H9 (cell line): Measurements from ENCODE around the gene NAV1. TPM values are rescaled to one million over a fixed set of nuclear protein-coding genes. Genes with fewer than 3 reads are reported as not detected.

ENCODE experiments used
- DNase-seq: peaks from one replicate; pipeline ENCODE4 v3.0.0-alpha.2; 2017
- H2AFZ ChIP-seq: one replicate; pipeline ENCODE4 v1.6.1; 2013; ENCODE audit warnings: mild to moderate bottlenecking, low read length, control low read depth, moderate library complexity
- H2AK5ac ChIP-seq: 2 replicates; pipeline ENCODE4 v1.6.1; 2013; ENCODE audit warnings: low read length, control low read depth, mixed read lengths; ENCODE audit not compliant: insufficient read length
- H2BK120ac ChIP-seq: one replicate; pipeline ENCODE4 v1.6.1; 2013; ENCODE audit warnings: low read depth, mild to moderate bottlenecking, low read length, control low read depth, inconsistent platforms; ENCODE audit not compliant: poor library complexity, severe bottlenecking
- H2BK12ac ChIP-seq: 2 replicates; pipeline ENCODE4 v1.6.1; 2013; ENCODE audit warnings: low read length, control low read depth, mixed read lengths, low read depth; ENCODE audit not compliant: insufficient read length
- H2BK15ac ChIP-seq: 2 replicates; pipeline ENCODE4 v1.6.1; 2013; ENCODE audit warnings: low read depth, low read length, control low read depth
- H2BK20ac ChIP-seq: one replicate; pipeline ENCODE4 v1.6.1; 2013; ENCODE audit warnings: low read depth, mild to moderate bottlenecking, low read length, control low read depth, inconsistent platforms; ENCODE audit not compliant: poor library complexity, severe bottlenecking
- H2BK5ac ChIP-seq: 2 replicates; pipeline ENCODE4 v1.6.1; 2013; ENCODE audit warnings: low read length, control low read depth, mixed read lengths; ENCODE audit not compliant: insufficient read length
- H3K14ac ChIP-seq: 2 replicates; pipeline ENCODE4 v1.6.1; 2013; ENCODE audit warnings: low read length, control low read depth; ENCODE audit not compliant: insufficient read depth
- H3K18ac ChIP-seq: 2 replicates; pipeline ENCODE4 v1.6.1; 2013; ENCODE audit warnings: low read depth, mild to moderate bottlenecking, mixed read lengths, low read length, control low read depth; ENCODE audit not compliant: insufficient read length
- H3K23ac ChIP-seq: 2 replicates; pipeline ENCODE4 v1.6.1; 2013; ENCODE audit warnings: low read length, control low read depth, mixed read lengths, low read depth; ENCODE audit not compliant: insufficient read length
- H3K23me2 ChIP-seq: 2 replicates; pipeline ENCODE4 v1.6.1; 2013; ENCODE audit warnings: low read depth, mild to moderate bottlenecking, mixed read lengths, low read length, control low read depth; ENCODE audit not compliant: insufficient read length, poor library complexity, severe bottlenecking
- H3K27ac ChIP-seq: 2 replicates; pipeline ENCODE4 v1.5.1; 2013; ENCODE audit warnings: low read length, control low read depth, mixed read lengths, low read depth; ENCODE audit not compliant: insufficient read length
- H3K27me3 ChIP-seq: 2 replicates; pipeline ENCODE4 v1.6.1; 2013; ENCODE audit warnings: low read length, control low read depth, inconsistent platforms; ENCODE audit not compliant: insufficient read depth
- H3K4ac ChIP-seq: 2 replicates; pipeline ENCODE4 v1.6.1; 2013; ENCODE audit warnings: low read depth, mild to moderate bottlenecking, control low read depth, inconsistent platforms, low read length, moderate library complexity
- H3K4me1 ChIP-seq: 2 replicates; pipeline ENCODE4 v1.6.1; 2013; ENCODE audit warnings: low read length, control low read depth, inconsistent platforms; ENCODE audit not compliant: insufficient read depth
- H3K4me2 ChIP-seq: 2 replicates; pipeline ENCODE4 v1.6.1; 2013; ENCODE audit warnings: low read length, control low read depth, mixed read lengths; ENCODE audit not compliant: insufficient read length, insufficient read depth
- H3K56ac ChIP-seq: 2 replicates; pipeline ENCODE4 v1.6.1; 2013; ENCODE audit warnings: low read depth, mild to moderate bottlenecking, mixed read lengths, low read length, control low read depth; ENCODE audit not compliant: insufficient read length
- H3K79me1 ChIP-seq: 2 replicates; pipeline ENCODE4 v1.6.1; 2013; ENCODE audit warnings: low read depth, mild to moderate bottlenecking, moderate library complexity, low read length, control low read depth, inconsistent platforms; ENCODE audit not compliant: insufficient read depth, poor library complexity, severe bottlenecking
- H3K79me2 ChIP-seq: 2 replicates; pipeline ENCODE4 v1.6.1; 2013; ENCODE audit warnings: low read length, control low read depth, inconsistent platforms; ENCODE audit not compliant: insufficient read depth
- H3K9ac ChIP-seq: 2 replicates; pipeline ENCODE4 v1.6.1; 2013; ENCODE audit warnings: low read length, control low read depth, mixed read lengths; ENCODE audit not compliant: insufficient read length; ENCODE audit errors: extremely low read depth
- H3K9me3 ChIP-seq: one replicate; pipeline ENCODE4 v1.6.1; 2013; ENCODE audit warnings: low read depth, low read length, inconsistent platforms; ENCODE audit not compliant: control insufficient read depth
- H3T11ph ChIP-seq: one replicate; pipeline ENCODE4 v1.6.1; 2013; ENCODE audit warnings: mild to moderate bottlenecking, low read length, control low read depth, inconsistent platforms
- H4K20me1 ChIP-seq: one replicate; pipeline ENCODE4 v1.6.1; 2013; ENCODE audit not compliant: control insufficient read depth, insufficient read length, insufficient read depth
- H4K5ac ChIP-seq: 2 replicates; pipeline ENCODE4 v1.6.1; 2013; ENCODE audit warnings: low read depth, mild to moderate bottlenecking, mixed read lengths, low read length, control low read depth; ENCODE audit not compliant: insufficient read length
- H4K8ac ChIP-seq: replicated peaks from 2 replicates; pipeline ENCODE4 v1.6.1; 2013; ENCODE audit warnings: low read length, control low read depth, mixed read lengths, low read depth; ENCODE audit not compliant: insufficient read length
- H4K91ac ChIP-seq: 2 replicates; pipeline ENCODE4 v1.6.1; 2013; ENCODE audit warnings: low read depth, mild to moderate bottlenecking, moderate library complexity, mixed read lengths, low read length, control low read depth; ENCODE audit not compliant: insufficient read length
- H3K27ac Mint-ChIP-seq, 3 experiments: 2 replicates in 2 of 3; 3 replicates in 1 of 3; pipeline ENCODE4 v1.8.0; 2020 to 2021; ENCODE audit warnings: mixed read lengths in 3 of 3, mild to moderate bottlenecking in 1 of 3, moderate library complexity in 1 of 3
- H3K27me3 Mint-ChIP-seq: 2 replicates; pipeline ENCODE4 v1.8.0; 2021; ENCODE audit warnings: low read depth, mild to moderate bottlenecking, moderate library complexity, mixed read lengths
- H3K36me3 Mint-ChIP-seq, 3 experiments: 2 replicates in 2 of 3; 3 replicates in 1 of 3; pipeline ENCODE4 v1.8.0; 2020 to 2021; ENCODE audit warnings: low read depth in 3 of 3, mixed read lengths in 3 of 3; ENCODE audit not compliant: insufficient read depth in 1 of 3
- H3K4me1 Mint-ChIP-seq, 2 experiments: 2 replicates each; pipeline ENCODE4 v1.8.0; 2020; ENCODE audit warnings: mixed read lengths in 2 of 2
- H3K4me3 Mint-ChIP-seq, 2 experiments: 2 replicates in 1 of 2; 3 replicates in 1 of 2; pipeline ENCODE4 v1.8.0; 2020 to 2021; ENCODE audit warnings: mild to moderate bottlenecking in 2 of 2, mixed read lengths in 2 of 2, moderate library complexity in 1 of 2
- H3K9me3 Mint-ChIP-seq, 2 experiments: 2 replicates in 1 of 2; 3 replicates in 1 of 2; pipeline ENCODE4 v1.8.0; 2020; ENCODE audit warnings: mild to moderate bottlenecking in 2 of 2, mixed read lengths in 2 of 2, moderate library complexity in 1 of 2
- CTCF ChIP-seq: fragments of 200-600 bp; sonication (generic); conservative IDR thresholded peaks from 3 replicates; pipeline ENCODE4 v1.8.0; 2021; ENCODE audit warnings: antibody characterized with exemption, mild to moderate bottlenecking
- WGBS: extraction: QIAGEN DNeasy Blood & Tissue Kit; methylation state at CpG from one replicate; pipeline ENCODE4 v1.1.7; 2013; ENCODE audit warnings: missing lambda C conversion rate, low lambda C conversion rate, mixed read lengths; ENCODE audit not compliant: insufficient read length; ENCODE audit errors: extremely low coverage; 5-methylcytosine and 5-hydroxymethylcytosine counted together
- total RNA-seq: library from RNA; stranded (reverse); gene quantifications from 2 replicates; pipeline ENCODE4 v1.2.1, GENCODE V29; 2021

NAV1 gene
- total RNA-seq, 1 experiment from 2014 or later, result 20.5 TPM

GRCh38 chr1:201540846-201541735 lies 2.2 kb downstream of the NAV1 start:
- H2AFZ ChIP-seq, result no peak overlapping the region
- no peak overlapping the region for H2BK20ac ChIP-seq
- no peak overlapping the region for H3K23ac ChIP-seq
- no peak for TF ChIP-seq CTCF
- H3K14ac ChIP-seq, result no peak overlapping the region
- no peak overlapping the region for H3T11ph ChIP-seq
- Mint-ChIP-seq H3K27ac (peak overlapping the region in 1 of 3 experiments; percentile 32; a peak in 1 of 7 replicates), H3K4me3 (no peak overlapping the region), H3K9me3 (peaks cover 0 to 6% of the 10 kb centered on the region in 2 experiments; a peak in 2 of 5 replicates), H3K36me3 (no peaks in the 10 kb centered on the region), H3K27me3 (peaks cover 80% of the 10 kb centered on the region), H3K4me1 (peaks cover 21 to 36% of the 10 kb centered on the region in 2 experiments)
- no peak for DNase-seq
- no peak overlapping the region for H3K18ac ChIP-seq
- H4K91ac ChIP-seq, result no peak overlapping the region
- no peak overlapping the region for H3K56ac ChIP-seq
- no peaks in the 10 kb centered on the region for H4K20me1 ChIP-seq
- no peak overlapping the region for H3K4ac ChIP-seq
- H3K27me3 ChIP-seq, result peaks cover 7% of the 10 kb centered on the region; the same call in 1 of the 2 replicates
- no peaks in the 10 kb centered on the region for H3K79me1 ChIP-seq
- no peaks in the 10 kb centered on the region for H3K79me2 ChIP-seq
- WGBS, result no CpG with 5 or more reads among the region's 12 CpGs
- no peaks in the 10 kb centered on the region for H3K9me3 ChIP-seq
- H2BK120ac ChIP-seq, result no peak overlapping the region
- H3K4me2 ChIP-seq, result peak overlapping the region; percentile 95
- no peak overlapping the region for H4K5ac ChIP-seq
- H4K8ac ChIP-seq, result no peak overlapping the region
- no peak overlapping the region for H2BK12ac ChIP-seq
- no peak overlapping the region for H2AK5ac ChIP-seq
- no peak overlapping the region for H2BK15ac ChIP-seq
- H3K4me1 ChIP-seq, result no peaks in the 10 kb centered on the region; the same call in 1 of the 2 replicates
- H2BK5ac ChIP-seq, result no peak overlapping the region
- peaks cover 23% of the 10 kb centered on the region for H3K23me2 ChIP-seq
- no peak overlapping the region for H3K27ac ChIP-seq
- H3K9ac ChIP-seq, result no peak overlapping the region
